Measurements from ENCODE around the gene FAT1.

The FAT1 gene

DNA sequence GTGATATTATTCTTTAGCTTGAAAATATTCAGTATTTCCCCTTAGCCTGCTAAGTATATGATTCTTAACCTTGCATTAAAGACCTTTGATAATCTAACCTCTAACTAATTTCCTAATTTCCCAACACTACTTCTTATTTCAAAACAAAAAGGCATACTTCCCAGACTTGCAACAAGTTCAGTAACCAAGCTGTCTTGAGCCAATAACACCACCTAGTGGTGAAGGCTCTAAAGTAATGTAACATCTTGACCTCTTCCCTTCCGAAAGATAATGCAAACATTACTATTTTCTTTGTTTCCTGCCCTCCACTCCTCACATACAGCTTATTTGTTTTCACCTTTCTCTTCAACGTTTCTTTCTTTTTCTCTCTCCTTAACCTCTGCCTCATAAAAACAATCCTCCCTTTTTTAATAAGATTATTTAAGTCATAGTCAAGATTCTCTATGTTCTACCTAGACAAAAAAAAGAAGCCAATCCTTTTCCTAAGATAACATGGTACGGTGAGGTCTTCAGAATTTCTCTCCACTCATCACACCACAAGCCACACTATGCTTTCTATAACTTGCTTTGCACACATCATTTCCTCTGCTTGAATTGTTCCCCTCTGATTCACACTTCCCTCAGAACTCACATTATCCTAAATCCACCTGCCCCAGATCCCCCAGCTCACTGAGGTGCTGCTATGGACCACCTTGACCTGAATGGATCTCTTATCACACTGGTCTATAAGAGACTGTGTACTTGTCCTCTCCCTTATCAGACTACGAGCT lies 3.5 kb downstream of the FAT1 start:
- TF ChIP-seq, protein P1, sequence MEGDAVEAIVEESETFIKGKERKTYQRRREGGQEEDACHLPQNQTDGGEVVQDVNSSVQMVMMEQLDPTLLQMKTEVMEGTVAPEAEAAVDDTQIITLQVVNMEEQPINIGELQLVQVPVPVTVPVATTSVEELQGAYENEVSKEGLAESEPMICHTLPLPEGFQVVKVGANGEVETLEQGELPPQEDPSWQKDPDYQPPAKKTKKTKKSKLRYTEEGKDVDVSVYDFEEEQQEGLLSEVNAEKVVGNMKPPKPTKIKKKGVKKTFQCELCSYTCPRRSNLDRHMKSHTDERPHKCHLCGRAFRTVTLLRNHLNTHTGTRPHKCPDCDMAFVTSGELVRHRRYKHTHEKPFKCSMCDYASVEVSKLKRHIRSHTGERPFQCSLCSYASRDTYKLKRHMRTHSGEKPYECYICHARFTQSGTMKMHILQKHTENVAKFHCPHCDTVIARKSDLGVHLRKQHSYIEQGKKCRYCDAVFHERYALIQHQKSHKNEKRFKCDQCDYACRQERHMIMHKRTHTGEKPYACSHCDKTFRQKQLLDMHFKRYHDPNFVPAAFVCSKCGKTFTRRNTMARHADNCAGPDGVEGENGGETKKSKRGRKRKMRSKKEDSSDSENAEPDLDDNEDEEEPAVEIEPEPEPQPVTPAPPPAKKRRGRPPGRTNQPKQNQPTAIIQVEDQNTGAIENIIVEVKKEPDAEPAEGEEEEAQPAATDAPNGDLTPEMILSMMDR (IDR thresholded peaks at IDR 0.05; ENCODE audit: low read depth, low read length) = peak; percentile 29

DNA sequence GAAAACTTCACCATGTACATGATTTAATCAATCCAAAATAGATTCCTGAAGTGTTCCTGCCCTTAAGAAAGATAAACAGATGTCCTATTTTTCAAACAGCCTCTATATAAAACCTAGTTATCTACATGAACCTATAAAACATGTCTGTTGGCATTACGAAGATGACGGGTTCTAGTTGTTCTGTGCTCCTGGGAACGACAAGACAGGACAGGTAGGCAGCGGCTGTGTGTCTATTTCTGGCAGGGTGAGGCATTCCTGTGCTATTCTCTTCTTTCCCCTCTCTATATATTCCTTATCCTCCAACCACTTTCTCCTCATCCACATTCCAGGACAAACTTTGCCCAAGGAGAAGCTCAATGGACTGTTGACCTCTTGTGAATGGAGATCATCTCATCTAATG lies 6.1 kb downstream of the FAT1 start:
- TF ChIP-seq, protein P1 (IDR thresholded peaks at IDR 0.05; ENCODE audit: low read depth, low read length) = no peak

More for the DNA sequence above, 3.5 kb downstream of the FAT1 start:
- no peak for DNase-seq (ENCODE audit: extremely low read depth, low read depth)

DNA sequence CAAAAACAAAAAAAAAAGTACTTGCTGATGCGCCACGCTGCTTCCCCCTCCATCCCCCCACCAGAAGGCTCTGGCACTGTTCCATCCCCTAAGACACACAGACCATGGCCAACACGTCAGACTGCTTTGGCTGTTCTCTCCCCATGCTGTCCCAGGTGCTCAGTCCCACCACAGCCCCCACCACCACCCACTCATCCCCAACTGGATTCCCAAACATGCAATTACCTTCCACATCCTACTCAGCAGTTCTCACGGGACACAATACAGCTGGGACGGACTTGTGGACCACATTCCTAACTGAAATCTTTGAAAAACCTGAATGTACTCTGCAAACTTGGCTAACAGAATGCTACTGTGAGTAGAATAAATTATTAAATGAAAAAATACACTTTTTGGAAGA lies 8.6 kb downstream of the FAT1 start:
- TF ChIP-seq, protein P1 (IDR thresholded peaks at IDR 0.05; ENCODE audit: low read depth, low read length) = no peak
- no peak for DNase-seq (ENCODE audit: extremely low read depth, low read depth)

More for the DNA sequence above, 6.1 kb downstream of the FAT1 start:
- DNase-seq (ENCODE audit: extremely low read depth, low read depth) = no peak

DNA sequence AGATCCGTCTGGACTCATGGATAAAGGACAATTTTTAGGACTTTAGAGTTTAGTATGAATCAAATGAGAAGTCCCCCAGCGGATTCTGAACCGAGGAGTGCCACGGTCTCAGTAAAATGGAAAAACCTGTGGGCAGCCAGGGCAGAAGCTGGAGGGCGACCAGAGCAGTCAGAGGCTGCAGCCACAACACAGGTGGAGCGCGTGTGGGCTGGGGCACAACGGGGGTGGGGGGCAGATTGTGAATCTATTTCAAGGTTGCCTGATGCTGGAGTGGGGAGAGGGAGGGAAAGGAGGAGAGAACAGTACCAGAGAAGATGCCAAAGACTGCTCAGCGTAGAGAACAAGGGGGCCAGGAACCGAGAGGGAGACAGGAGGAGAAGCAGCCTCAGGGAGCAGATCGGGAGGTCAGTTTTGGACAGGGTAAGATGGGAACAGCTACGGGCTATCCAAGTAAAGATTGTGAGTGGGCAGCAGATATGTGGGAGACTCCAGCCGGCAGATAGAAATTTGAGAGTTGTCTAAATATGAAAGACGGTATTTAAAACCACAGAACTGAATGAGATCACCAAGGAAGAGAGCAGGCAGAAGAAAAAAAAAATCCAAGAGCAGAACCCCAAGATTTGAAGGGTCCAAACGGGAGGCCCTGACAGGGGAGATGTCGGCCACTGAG lies 9.5 kb downstream of the FAT1 start:
- TF ChIP-seq, protein P1 (IDR thresholded peaks at IDR 0.05; ENCODE audit: low read depth, low read length) = no peak
- no peak for DNase-seq (ENCODE audit: extremely low read depth, low read depth)

DNA sequence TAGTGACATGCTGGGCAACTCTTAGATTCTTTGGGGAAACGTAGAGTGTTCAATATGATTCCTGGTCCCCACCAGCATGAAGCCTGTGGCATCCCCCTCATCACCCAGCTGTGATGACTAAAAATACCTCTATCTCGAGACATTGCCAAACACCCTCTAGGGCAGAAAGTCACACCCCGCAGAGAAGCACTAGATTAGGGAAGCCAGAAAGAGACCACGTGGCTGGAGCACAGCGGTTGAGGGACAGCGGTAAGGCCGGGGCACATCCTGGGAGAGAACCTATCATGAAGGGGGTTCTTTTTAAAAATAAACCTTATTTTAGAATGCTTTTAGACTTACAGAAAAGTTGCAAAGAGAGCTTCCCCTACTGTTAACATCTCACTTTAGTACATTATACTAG lies 11.0 kb downstream of the FAT1 start:
- no peak for DNase-seq (ENCODE audit: extremely low read depth, low read depth)
- TF ChIP-seq, protein P1 (IDR thresholded peaks at IDR 0.05; ENCODE audit: low read depth, low read length) = no peak

DNA sequence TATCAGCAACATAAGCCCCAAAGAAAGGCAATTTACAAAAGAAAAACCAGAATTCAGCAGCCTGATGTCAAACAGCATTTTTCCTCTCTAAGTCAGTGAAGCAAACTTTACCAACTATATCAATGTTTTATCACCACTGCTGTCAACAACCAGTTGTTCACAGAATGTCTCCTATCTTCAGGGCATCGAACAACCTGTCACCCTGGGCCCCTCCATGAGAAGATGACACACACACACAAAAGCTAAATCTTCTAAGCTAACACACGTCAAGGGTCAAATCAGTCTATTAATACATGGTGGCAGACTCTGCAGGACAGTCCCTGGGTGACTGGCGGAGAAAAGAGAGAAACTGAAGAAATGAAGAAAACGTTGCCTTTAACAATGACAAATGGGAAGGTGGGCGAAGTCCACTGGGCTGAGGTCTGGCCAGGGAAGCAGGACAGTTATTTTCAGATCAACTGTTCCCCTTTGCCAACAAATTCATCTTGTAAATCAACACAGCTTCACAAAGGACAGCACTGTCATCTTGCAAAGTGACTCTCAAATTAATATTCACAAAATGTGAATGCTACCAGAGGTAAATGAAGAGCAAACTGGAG lies 13.0 kb downstream of the FAT1 start:
- TF ChIP-seq, protein P1 (IDR thresholded peaks at IDR 0.05; ENCODE audit: low read depth, low read length) = no peak
- DNase-seq (ENCODE audit: extremely low read depth, low read depth) = no peak

DNA sequence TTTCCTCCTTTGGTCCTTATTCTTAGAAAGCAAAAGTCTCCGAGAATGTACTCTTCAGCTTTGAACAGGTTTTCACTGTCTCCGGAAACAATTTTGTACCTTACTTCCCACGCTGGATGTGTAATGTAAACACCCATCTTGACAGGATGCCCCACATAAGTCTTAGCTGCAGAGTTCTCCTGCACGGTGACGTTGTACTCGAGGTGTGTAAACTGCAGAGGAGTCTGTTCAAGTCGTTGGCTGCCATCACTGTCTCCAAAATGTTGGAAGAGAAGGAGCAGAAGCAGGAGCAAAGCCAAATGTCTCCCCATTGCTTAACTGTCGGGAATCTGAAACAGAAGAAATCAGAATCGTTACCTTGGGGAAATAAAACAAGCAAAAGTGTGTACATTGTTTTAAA lies 14.1 kb downstream of the FAT1 start:
- TF ChIP-seq, protein P1 (IDR thresholded peaks at IDR 0.05; ENCODE audit: low read depth, low read length) = no peak
- no peak for DNase-seq (ENCODE audit: extremely low read depth, low read depth)
